ENCODE data around the gene PRLH. TPM values are rescaled to one million over a fixed set of nuclear protein-coding genes. Genes with fewer than 3 reads are reported as not detected.

PRLH gene
- total RNA-seq, 1 donor from 2014 or later, result not detected

DNA sequence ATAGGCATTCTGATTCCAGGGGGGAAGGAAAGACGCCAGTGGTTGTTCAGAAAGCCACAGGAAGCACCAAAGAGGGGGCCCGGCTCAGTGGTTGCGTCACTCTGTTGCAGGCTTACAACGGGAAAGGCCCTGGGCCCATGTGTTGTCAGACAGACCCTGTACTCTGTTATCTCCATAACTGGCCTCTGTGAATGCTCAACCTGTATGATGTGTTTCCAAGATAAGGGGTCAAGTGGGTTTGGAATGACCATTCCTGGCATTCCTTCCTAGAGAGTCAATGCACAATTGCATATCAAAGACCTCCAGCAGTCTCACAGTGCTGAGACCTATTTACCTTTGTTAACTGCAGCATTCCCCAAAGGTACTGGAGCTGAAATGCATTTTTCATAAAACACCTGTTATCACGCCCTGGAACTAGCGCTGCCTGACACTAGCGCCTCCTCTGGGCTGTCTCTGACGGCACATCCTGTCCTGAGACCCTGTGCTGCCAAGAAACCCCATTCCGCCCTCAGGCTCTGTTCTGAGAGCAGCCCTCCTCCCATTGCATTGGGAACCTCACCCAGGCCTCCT is 47.9 kb downstream of the PRLH start:
- Mint-ChIP-seq H3K36me3 (ENCODE audit: low read depth, unreplicated experiment) (no peaks in the 10 kb centered on the region), H3K27ac (ENCODE audit: unreplicated experiment) (peak overlapping the region; percentile 81), H3K4me3 (ENCODE audit: unreplicated experiment) (peak overlapping the region; percentile 6), H3K27me3 (ENCODE audit: unreplicated experiment) (peaks cover 7% of the 10 kb centered on the region), H3K9me3 (ENCODE audit: unreplicated experiment) (no peaks in the 10 kb centered on the region), H3K4me1 (ENCODE audit: unreplicated experiment) (peaks cover 42% of the 10 kb centered on the region)
- TF ChIP-seq, protein P1, sequence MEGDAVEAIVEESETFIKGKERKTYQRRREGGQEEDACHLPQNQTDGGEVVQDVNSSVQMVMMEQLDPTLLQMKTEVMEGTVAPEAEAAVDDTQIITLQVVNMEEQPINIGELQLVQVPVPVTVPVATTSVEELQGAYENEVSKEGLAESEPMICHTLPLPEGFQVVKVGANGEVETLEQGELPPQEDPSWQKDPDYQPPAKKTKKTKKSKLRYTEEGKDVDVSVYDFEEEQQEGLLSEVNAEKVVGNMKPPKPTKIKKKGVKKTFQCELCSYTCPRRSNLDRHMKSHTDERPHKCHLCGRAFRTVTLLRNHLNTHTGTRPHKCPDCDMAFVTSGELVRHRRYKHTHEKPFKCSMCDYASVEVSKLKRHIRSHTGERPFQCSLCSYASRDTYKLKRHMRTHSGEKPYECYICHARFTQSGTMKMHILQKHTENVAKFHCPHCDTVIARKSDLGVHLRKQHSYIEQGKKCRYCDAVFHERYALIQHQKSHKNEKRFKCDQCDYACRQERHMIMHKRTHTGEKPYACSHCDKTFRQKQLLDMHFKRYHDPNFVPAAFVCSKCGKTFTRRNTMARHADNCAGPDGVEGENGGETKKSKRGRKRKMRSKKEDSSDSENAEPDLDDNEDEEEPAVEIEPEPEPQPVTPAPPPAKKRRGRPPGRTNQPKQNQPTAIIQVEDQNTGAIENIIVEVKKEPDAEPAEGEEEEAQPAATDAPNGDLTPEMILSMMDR (IDR thresholded peaks at IDR 0.05; ENCODE audit: unreplicated experiment), result no peak
- DNase-seq (ENCODE audit: low spot score), result no peak

DNA sequence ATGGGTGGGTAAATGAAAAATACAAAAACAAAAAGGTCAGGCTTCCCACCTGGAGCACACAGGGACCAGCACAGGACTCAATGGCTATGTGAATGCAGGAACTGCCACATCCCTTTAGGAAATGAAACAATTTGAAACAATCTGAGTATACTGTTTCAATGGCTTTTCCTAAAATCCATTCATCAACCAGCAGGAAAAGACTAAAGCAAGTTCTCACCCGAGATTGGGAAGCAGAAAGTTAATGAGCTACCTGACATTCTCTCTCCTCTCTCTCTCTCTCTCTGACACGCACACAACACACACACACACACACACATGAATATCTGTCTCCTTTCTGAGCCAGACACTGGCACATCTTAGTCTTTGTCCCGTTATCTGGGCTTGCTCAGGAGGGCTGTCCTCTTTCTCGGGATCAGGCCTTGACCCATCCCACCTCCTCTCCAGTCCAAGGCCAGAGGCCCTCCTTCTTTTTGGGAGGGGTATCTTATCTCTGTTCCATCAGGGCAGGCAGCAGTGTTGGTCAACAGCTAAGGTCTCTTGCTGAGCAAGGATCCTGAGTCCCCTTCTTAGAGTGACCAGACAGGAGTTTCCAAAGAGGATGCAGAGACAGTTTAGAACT is 49.4 kb downstream of the PRLH start:
- no peaks in the 10 kb centered on the region for H3K9me3 Mint-ChIP-seq (ENCODE audit: unreplicated experiment)
- DNase-seq (ENCODE audit: low spot score), result no peak
- peak overlapping the region; percentile 74 for H3K27ac Mint-ChIP-seq (ENCODE audit: unreplicated experiment)
- peaks cover 42% of the 10 kb centered on the region for H3K4me1 Mint-ChIP-seq (ENCODE audit: unreplicated experiment)
- peak overlapping the region; percentile 7 for H3K4me3 Mint-ChIP-seq (ENCODE audit: unreplicated experiment)
- H3K36me3 Mint-ChIP-seq (ENCODE audit: low read depth, unreplicated experiment), result no peaks in the 10 kb centered on the region
- TF ChIP-seq, protein P1 (IDR thresholded peaks at IDR 0.05; ENCODE audit: unreplicated experiment), result no peak
- peaks cover 5% of the 10 kb centered on the region for H3K27me3 Mint-ChIP-seq (ENCODE audit: unreplicated experiment)

DNA sequence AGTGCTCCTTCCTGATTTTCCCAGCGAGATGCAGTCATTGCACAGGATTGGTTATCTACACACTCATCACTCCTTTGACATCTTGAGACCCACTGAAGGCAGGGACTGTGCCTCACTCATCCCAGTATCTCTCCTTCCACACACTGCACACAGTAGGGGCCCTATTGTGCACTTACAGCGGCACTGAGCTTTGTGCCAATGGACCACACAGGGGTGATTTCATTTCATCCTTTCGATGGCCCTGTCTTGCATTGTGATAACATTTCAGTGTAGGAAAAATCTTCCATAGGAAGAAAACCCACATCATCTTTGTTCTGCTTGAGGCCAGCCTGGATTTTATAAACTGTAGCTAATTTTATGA is 50.0 kb downstream of the PRLH start:
- no peak overlapping the region for H3K4me3 Mint-ChIP-seq (ENCODE audit: unreplicated experiment)
- no peak for DNase-seq (ENCODE audit: low spot score)
- TF ChIP-seq, protein P1 (IDR thresholded peaks at IDR 0.05; ENCODE audit: unreplicated experiment), result no peak
- peaks cover 42% of the 10 kb centered on the region for H3K4me1 Mint-ChIP-seq (ENCODE audit: unreplicated experiment)
- H3K27ac Mint-ChIP-seq (ENCODE audit: unreplicated experiment), result peak overlapping the region; percentile 27
- peaks cover 5% of the 10 kb centered on the region for H3K27me3 Mint-ChIP-seq (ENCODE audit: unreplicated experiment)
- no peaks in the 10 kb centered on the region for H3K9me3 Mint-ChIP-seq (ENCODE audit: unreplicated experiment)
- H3K36me3 Mint-ChIP-seq (ENCODE audit: low read depth, unreplicated experiment), result no peaks in the 10 kb centered on the region

Other genes starting within 250 kb of the PRLH start
- 1.6 TPM for gene COL6A3, start 152.4 kb upstream of the PRLH start, total RNA-seq (ENCODE audit: unreplicated experiment)
- gene MLPH, start 79.3 kb upstream of the PRLH start, total RNA-seq (ENCODE audit: unreplicated experiment), result 0.36 TPM
- 1.5 TPM for gene RAB17, start 24.2 kb downstream of the PRLH start, total RNA-seq (ENCODE audit: unreplicated experiment)
- gene LRRFIP1, start 61.0 kb downstream of the PRLH start, total RNA-seq (ENCODE audit: unreplicated experiment), result 105 TPM
- 0.44 TPM for gene RBM44, start 232.2 kb downstream of the PRLH start, total RNA-seq (ENCODE audit: unreplicated experiment)